Lung (tissue), 12 donors: ENCODE measurements around the gene BCR. TPM values are rescaled to one million over a fixed set of nuclear protein-coding genes. Genes with fewer than 3 reads are reported as not detected.

Experiments used
- ATAC-seq: fragments of 200-7000 bp; cut with Tn5 transposase; one replicate; pipeline ENCODE4 v1.9.1; 2020; ENCODE audit warnings: moderate number of reproducible peaks; ENCODE audit not compliant: insufficient read depth, low FRiP score
- DNase-seq, 3 donors: peaks; one replicate each; pipeline ENCODE4 v3.0.0-alpha.2; 2013 to 2017
- H3K27ac ChIP-seq, 2 donors: one replicate each; pipeline ENCODE4 v1.5.1; 2013; ENCODE audit warnings: mild to moderate bottlenecking in 2 of 2, moderate library complexity in 2 of 2, control low read depth in 1 of 2, inconsistent platforms in 1 of 2, low read depth in 1 of 2, low read length in 1 of 2
- H3K27me3 ChIP-seq, 3 donors: one replicate each; pipeline ENCODE4 v1.5.1; 2013; ENCODE audit warnings: low read length in 2 of 3; ENCODE audit not compliant: control insufficient read depth in 3 of 3, insufficient read depth in 3 of 3
- H3K36me3 ChIP-seq, 4 donors: one replicate each; pipeline ENCODE4 v1.5.1; 2013; ENCODE audit warnings: low read length in 4 of 4, mild to moderate bottlenecking in 1 of 4, moderate library complexity in 1 of 4; ENCODE audit not compliant: control insufficient read depth in 4 of 4, insufficient read depth in 4 of 4
- H3K4me1 ChIP-seq, 5 donors: one replicate each; pipeline ENCODE4 v1.5.1; 2013; ENCODE audit warnings: low read length in 5 of 5, mild to moderate bottlenecking in 2 of 5, moderate library complexity in 1 of 5; ENCODE audit not compliant: control insufficient read depth in 5 of 5, insufficient read depth in 5 of 5
- H3K4me3 ChIP-seq: one replicate; pipeline ENCODE4 v1.5.1; 2013; ENCODE audit warnings: mild to moderate bottlenecking, control low read depth, moderate library complexity
- H3K9ac ChIP-seq, 2 donors: one replicate each; pipeline ENCODE4 v1.5.1; 2013; ENCODE audit warnings: low read length in 2 of 2, control low read depth in 1 of 2; ENCODE audit not compliant: insufficient read depth in 1 of 2
- H3K9me3 ChIP-seq, 4 donors: one replicate each; pipeline ENCODE4 v1.5.1; 2013; ENCODE audit warnings: low read length in 3 of 4, mild to moderate bottlenecking in 1 of 4, moderate library complexity in 1 of 4; ENCODE audit not compliant: control insufficient read depth in 4 of 4, insufficient read depth in 3 of 4
- WGBS, 2 donors: extraction: QIAGEN DNeasy Blood & Tissue Kit; methylation state at CpG; one replicate each; pipeline ENCODE4 v1.1.7; 2013; 5-methylcytosine and 5-hydroxymethylcytosine counted together
- polyA plus RNA-seq, 2 donors: library from polyadenylated mRNA; stranded (reverse); fragments of 200-250 nt; gene quantifications; one replicate each; pipeline ENCODE4 v1.2.1, GENCODE V29; 2013
- total RNA-seq, 2 donors: library from RNA; depleted of rRNA in 1 of 2; stranded (reverse); fragments of >200 nt in 1 of 2; gene quantifications; one replicate each; pipeline ENCODE4 v1.2.1, GENCODE V29; 2014 to 2021
- TF ChIP-seq, protein P1 (sequence below): IDR thresholded peaks from 2 replicates; pipeline ENCODE4 v1.5.1; 2012; ENCODE audit warnings: mild to moderate bottlenecking; ENCODE audit errors: control extremely low read depth, extremely low read depth
- donor health status: control.
- donor health status: control.
- donor health status: Bipolar disorder and iron deficiency.
- donor health status: healthy.
- donor health status: DM: yes; HTN: yes; CAD: no.

BCR gene
- total and polyA plus RNA-seq, 4 donors, result 21.8 to 67.3 (median 31.8) TPM

DNA sequence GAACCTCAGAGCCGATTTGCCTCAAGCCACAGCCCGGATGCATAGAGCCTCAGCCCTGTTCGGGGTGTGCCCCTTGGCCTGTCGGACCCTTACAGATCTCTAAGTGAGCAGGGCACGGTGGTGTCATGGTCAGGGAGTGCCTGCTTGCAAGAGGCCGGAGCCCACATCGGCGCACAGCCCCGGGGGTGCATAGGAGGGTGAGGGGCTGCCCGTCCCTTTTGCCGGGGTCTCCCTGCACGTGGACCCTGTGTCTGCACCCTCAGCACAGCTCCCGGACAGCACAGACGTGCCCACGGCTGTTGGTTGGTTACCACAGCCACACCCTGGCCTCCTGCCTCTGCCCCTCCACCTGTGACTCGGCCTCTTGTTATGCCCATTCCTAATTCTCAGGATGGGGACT is 28.5 kb upstream of the BCR start:
- 90 to 93% methylated on average over 16 of the region's 16 CpGs for WGBS, 2 donors
- no peak overlapping the region for H3K27ac ChIP-seq

DNA sequence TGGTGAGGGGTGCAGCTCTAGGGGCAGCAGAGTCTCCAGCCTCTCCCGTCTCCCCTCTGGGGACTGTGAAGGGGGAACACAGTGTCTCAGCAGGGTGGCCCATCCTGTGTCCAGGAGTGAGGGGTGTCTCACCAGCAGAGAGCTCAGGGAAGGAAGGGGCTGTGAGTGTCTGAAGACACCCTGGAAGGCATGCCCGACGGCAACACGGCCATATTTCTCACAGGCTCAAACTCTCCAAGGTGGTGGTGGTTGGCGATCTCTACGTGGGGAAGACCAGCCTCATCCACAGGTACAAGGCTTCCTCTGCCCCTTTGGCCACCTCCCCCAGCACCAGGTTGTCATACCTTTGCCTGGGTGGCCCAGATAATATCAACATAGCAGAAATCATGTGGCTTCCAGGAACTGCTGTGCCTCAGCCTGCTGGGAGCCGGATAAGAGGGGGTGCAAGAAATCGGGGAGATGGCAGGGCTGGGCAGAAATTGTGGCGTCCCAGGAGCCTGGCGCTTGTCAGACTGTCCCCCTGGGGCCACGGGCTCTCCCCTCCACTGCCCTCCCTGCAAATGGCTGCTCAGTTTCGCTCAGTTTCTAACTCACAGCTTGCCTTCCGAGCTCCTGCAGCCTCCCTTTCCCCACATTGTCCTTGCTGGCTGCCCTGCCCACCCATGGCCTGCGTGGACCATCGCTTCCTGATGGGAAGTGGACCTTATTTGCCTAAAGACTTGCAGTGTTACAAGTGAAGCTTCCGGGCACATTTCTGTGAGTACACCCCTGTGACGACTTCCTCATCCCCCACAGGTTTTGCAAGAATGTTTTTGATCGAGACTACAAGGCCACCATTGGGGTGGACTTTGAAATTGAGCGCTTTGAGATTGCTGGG is 27.8 kb upstream of the BCR start:
- Histone ChIP-seq H3K4me1 (peaks cover 0 to 15% (median 7%) of the 10 kb centered on the region in 5 donors), H3K4me3 (no peak overlapping the region), H3K9ac (no peak overlapping the region), H3K27ac (peak overlapping the region in 1 of 2 donors; percentile 46), H3K9me3 (no peaks in the 10 kb centered on the region), H3K27me3 (no peaks in the 10 kb centered on the region), H3K36me3 (no peaks in the 10 kb centered on the region)
- no peak for DNase-seq
- no peak for ATAC-seq
- 66 to 75% methylated on average over 19 of the region's 19 CpGs for WGBS, 2 donors
- TF ChIP-seq, protein P1, sequence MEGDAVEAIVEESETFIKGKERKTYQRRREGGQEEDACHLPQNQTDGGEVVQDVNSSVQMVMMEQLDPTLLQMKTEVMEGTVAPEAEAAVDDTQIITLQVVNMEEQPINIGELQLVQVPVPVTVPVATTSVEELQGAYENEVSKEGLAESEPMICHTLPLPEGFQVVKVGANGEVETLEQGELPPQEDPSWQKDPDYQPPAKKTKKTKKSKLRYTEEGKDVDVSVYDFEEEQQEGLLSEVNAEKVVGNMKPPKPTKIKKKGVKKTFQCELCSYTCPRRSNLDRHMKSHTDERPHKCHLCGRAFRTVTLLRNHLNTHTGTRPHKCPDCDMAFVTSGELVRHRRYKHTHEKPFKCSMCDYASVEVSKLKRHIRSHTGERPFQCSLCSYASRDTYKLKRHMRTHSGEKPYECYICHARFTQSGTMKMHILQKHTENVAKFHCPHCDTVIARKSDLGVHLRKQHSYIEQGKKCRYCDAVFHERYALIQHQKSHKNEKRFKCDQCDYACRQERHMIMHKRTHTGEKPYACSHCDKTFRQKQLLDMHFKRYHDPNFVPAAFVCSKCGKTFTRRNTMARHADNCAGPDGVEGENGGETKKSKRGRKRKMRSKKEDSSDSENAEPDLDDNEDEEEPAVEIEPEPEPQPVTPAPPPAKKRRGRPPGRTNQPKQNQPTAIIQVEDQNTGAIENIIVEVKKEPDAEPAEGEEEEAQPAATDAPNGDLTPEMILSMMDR, result no peak

More for the DNA sequence above, 28.5 kb upstream of the BCR start:
- H3K9ac ChIP-seq, result no peak overlapping the region
- H3K36me3 ChIP-seq, result no peaks in the 10 kb centered on the region
- DNase-seq (no peak), ATAC-seq (no peak)
- H3K27me3 ChIP-seq, result no peaks in the 10 kb centered on the region
- H3K4me1 ChIP-seq, result peaks cover 0 to 15% (median 7%) of the 10 kb centered on the region in 5 donors
- H3K4me3 ChIP-seq, result no peak overlapping the region
- no peaks in the 10 kb centered on the region for H3K9me3 ChIP-seq
- TF ChIP-seq, protein P1, result no peak

DNA sequence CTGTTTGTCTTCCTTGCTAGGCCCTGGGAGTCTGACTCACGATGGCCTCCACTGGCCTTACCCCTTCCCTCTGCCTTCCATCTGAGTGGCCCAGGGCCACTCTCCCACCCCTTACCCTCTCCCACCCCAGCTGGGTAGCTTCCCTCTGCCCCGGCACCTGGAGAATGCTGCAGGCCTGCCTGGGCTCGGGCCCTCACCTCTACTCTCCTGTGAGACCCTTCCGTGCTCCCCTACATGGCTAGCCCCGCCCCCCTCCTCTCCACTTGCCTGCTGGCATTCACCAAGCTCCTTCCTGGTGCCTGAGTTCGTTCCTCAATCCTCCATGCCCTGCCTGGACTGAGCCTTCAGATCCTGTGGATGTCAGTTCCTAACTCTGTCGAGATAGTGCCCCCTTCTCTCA is 26.3 kb upstream of the BCR start:
- no peaks in the 10 kb centered on the region for H3K9me3 ChIP-seq
- WGBS, 2 donors, result 81 to 86% methylated on average over 7 of the region's 7 CpGs
- no peak overlapping the region for H3K27ac ChIP-seq
- no peak for ATAC-seq
- H3K4me3 ChIP-seq, result no peak overlapping the region
- no peak for DNase-seq
- no peaks in the 10 kb centered on the region for H3K36me3 ChIP-seq
- no peak overlapping the region for H3K9ac ChIP-seq
- TF ChIP-seq, protein P1, result no peak
- H3K4me1 ChIP-seq, result peaks cover 0 to 10% (median 6%) of the 10 kb centered on the region in 5 donors
- no peaks in the 10 kb centered on the region for H3K27me3 ChIP-seq
